ENCODE results near the gene FGFRL1. TPM values are rescaled to one million over a fixed set of nuclear protein-coding genes. Genes with fewer than 3 reads are reported as not detected.

Gene FGFRL1
- polyA plus RNA-seq, 1 experiment: 21.2 TPM

- TF ChIP-seq CTCF (IDR thresholded peaks at IDR 0.05; ENCODE audit: insufficient read depth, low read depth, low read length): no peak
These were observed 10.8 kb downstream of the FGFRL1 start for GRCh38 chr4:1022051-1022738.

GRCh38 chr4:1022739-1023066 is 11.3 kb downstream of the FGFRL1 start:
- DNase-seq (ENCODE audit: low read depth): no peak
- no peak for TF ChIP-seq CTCF (IDR thresholded peaks at IDR 0.05; ENCODE audit: insufficient read depth, low read depth, low read length)
- H3K36me3 ChIP-seq (ENCODE audit: control insufficient read depth, insufficient read depth, low read length): peaks cover 7% of the 10 kb centered on the region
- ChIA-PET POLR2A (no interaction called here), CTCF (no interaction called here)
- H3K4me3 ChIP-seq (ENCODE audit: low read depth, low read length): no peak overlapping the region
- H3K27me3 ChIP-seq (ENCODE audit: control insufficient read depth, insufficient read depth, low read length): no peaks in the 10 kb centered on the region

More at GRCh38 chr4:1022051-1022738, 10.8 kb downstream of the FGFRL1 start:
- H3K36me3 ChIP-seq (ENCODE audit: control insufficient read depth, insufficient read depth, low read length): peaks cover 7% of the 10 kb centered on the region
- DNase-seq (ENCODE audit: low read depth): no peak
- CTCF ChIA-PET: no interaction called here
- H3K27me3 ChIP-seq (ENCODE audit: control insufficient read depth, insufficient read depth, low read length): no peaks in the 10 kb centered on the region
- POLR2A ChIA-PET: no interaction called here
- no peak overlapping the region for H3K4me3 ChIP-seq (ENCODE audit: low read depth, low read length)

- H3K27me3 ChIP-seq (ENCODE audit: control insufficient read depth, insufficient read depth, low read length): no peaks in the 10 kb centered on the region
- no peak overlapping the region for H3K4me3 ChIP-seq (ENCODE audit: low read depth, low read length)
- DNase-seq (ENCODE audit: low read depth): no peak
- H3K36me3 ChIP-seq (ENCODE audit: control insufficient read depth, insufficient read depth, low read length): peaks cover 7% of the 10 kb centered on the region
- ChIA-PET CTCF (no interaction called here), POLR2A (no interaction called here)
- no peak for TF ChIP-seq CTCF (IDR thresholded peaks at IDR 0.05; ENCODE audit: insufficient read depth, low read depth, low read length)
These were observed 11.7 kb downstream of the FGFRL1 start for GRCh38 chr4:1023075-1023640.

GRCh38 chr4:1023895-1024740 is 12.7 kb downstream of the FGFRL1 start:
- Histone ChIP-seq H3K36me3 (ENCODE audit: control insufficient read depth, insufficient read depth, low read length) (peaks cover 7% of the 10 kb centered on the region), H3K27me3 (ENCODE audit: control insufficient read depth, insufficient read depth, low read length) (no peaks in the 10 kb centered on the region), H3K4me3 (ENCODE audit: low read depth, low read length) (no peak overlapping the region)
- TF ChIP-seq CTCF (IDR thresholded peaks at IDR 0.05; ENCODE audit: insufficient read depth, low read depth, low read length): no peak
- POLR2A ChIA-PET: no interaction called here
- CTCF ChIA-PET: no interaction called here
- DNase-seq (ENCODE audit: low read depth): no peak

- Histone ChIP-seq H3K36me3 (ENCODE audit: control insufficient read depth, insufficient read depth, low read length) (peaks cover 7% of the 10 kb centered on the region), H3K4me3 (ENCODE audit: low read depth, low read length) (no peak overlapping the region), H3K27me3 (ENCODE audit: control insufficient read depth, insufficient read depth, low read length) (no peaks in the 10 kb centered on the region)
- TF ChIP-seq CTCF (IDR thresholded peaks at IDR 0.05; ENCODE audit: insufficient read depth, low read depth, low read length): no peak
- no peak for DNase-seq (ENCODE audit: low read depth)
- ChIA-PET POLR2A (no interaction called here), CTCF (no interaction called here)
These were observed 13.6 kb downstream of the FGFRL1 start for GRCh38 chr4:1024882-1025545.
